ENCODE results near the gene SKIC3.
A peak's percentile ranks its signal among the peaks of the same experiment; 100 is the strongest.

SKIC3 gene

DNA sequence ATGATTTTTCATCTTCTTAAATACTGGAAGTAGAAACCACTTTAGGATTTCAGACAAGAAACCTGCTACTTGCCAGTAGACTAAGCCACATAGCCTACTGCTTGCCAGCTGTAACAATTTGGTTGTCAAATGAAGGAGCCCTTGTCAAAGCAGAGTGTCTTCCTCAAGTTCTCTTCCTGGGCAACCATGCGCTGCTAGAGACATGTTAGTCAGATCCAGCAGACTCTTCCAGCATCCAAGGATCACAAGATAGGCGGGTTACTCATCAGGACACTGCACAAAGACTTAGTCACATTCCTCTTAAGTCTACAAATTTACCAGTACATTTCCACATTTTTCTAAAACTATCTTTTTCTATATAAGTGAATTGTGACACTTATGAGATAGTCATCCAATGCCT lies 24.4 kb downstream of the SKIC3 start:
- DNase-seq = peak in 1 of 2 donors; percentile 45

DNA sequence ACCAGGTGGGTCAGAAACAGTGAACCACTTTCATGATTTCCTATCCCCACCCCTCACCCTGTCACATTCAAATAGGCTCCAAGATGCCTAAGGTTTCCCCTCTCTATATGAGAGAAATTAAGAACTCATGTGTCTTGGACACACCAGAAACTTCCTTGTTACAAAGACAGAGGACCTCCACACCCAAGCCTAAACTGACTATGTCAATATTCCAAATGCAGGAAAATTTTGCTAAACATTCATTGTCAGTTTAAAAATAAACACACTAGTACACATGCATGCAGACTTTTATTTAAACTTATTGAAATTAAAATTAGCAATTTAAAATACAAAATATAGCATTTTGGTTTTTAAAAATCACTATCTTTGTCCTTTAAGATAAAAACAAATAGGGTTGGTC lies 26.2 kb downstream of the SKIC3 start:
- DNase-seq = no peak

DNA sequence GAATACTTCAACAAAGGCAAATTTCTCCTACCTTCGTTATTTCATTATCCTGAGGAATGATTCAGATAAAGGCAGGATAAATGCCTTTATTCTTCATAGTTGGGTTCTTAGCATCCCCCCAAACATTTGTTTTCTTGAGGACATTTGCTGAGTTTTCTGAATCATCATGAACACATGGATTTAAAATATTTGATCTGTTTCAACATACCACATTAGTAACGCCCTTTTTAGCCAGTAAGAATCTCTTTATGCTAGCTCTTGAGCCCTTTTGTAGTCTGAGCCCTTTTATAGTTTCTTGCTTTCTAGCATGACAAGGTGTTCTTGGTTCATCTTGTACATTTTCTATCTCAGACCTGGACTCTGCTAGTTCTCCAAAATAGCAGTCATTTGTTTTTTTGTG lies 27.9 kb downstream of the SKIC3 start:
- DNase-seq = no peak

DNA sequence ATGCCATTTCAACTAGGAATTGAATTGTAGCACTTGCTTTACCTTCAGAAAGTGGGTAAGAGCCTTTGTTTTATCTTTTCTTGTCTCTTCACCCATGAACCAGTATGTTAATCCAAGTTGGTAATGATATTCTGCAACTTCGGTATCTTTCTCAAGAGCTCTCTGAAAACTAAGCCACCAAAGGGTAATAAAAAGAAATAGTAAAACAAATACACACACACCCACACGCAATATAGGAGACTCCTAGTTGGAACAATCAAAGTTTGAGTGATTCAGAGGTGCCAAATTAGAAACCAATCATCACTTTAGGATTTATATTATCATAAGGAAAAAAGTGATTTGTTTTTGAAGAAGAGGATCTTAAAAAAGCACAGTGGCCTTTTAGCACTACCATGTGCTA lies 30.4 kb downstream of the SKIC3 start:
- DNase-seq = no peak

GRCh38 chr5:95520206-95520605 lies 34.6 kb downstream of the SKIC3 start:
- DNase-seq = no peak

DNA sequence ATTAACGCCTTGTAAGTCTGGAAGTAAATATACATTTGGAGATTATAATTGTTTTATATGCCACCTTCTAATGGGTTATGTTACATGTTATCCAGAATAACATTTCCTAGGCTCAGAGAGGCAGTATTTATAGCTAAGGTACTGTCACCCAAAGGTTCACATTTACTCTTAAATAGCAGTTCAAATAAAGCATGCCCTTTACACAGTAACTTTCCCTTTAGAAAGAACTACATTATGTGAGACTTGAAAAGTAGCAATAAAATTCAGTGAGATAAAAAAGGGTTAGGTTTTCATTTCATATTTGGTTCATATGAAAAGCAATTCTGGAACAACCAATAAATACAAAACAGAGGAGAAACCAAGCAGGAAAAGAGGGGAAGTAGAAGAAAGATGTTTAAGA lies 35.1 kb downstream of the SKIC3 start:
- DNase-seq = no peak

GRCh38 chr5:95519151-95519550 lies 35.6 kb downstream of the SKIC3 start:
- DNase-seq = no peak

GRCh38 chr5:95518417-95518816 lies 36.4 kb downstream of the SKIC3 start:
- DNase-seq = no peak

DNA sequence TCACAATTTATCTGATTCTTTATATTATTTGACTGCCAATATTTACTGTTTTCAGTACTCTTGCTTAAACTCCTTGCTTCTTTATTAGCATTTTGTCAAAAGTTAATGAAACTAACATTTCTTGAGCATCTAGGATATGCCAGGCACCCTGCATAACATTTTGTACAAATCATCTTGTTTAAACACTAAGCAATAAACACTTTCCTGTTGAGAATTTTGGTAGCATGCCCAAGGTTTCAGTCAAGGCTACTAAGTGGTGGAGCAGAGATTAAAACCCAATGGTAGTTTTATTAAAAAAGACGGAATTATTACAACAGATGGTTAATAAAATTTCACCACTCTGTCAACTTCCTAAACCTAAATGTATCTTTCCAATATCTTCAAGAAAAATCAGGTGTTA lies 43.2 kb downstream of the SKIC3 start:
- no peak for DNase-seq

- DNase-seq = no peak
Observed at GRCh38 chr5:95508550-95508949, 46.2 kb downstream of the SKIC3 start.

Data from inflammatory macrophage treated with lipopolysaccharide for 1 hour (primary cell).